MCF 10A (cell line): Measurements from ENCODE around the gene LSM14A. TPM values are rescaled to one million over a fixed set of nuclear protein-coding genes. Genes with fewer than 3 reads are reported as not detected.

ENCODE experiments used
- BruUV-seq: library from RNA; stranded (reverse); fragments of 400-500 nt; replicated peaks from 2 replicates; lab custom pipeline; 2021; lab: Mats Ljungman, UMichigan
- CTCF ChIA-PET: fragments of 300-600 bp; sonication (Branson Sonifier 250); formaldehyde crosslinking; extraction: SDS; loops from one replicate; lab custom pipeline; 2021; ENCODE audit warnings: antibody characterized with exemption, inconsistent platforms; lab: Yijun Ruan, JAX
- POLR2A ChIA-PET: fragments of 300-600, 350-650 bp; sonication (Branson Sonifier 250); formaldehyde crosslinking; extraction: SDS; loops from one replicate; lab custom pipeline; 2020; ENCODE audit warnings: antibody characterized with exemption, inconsistent platforms; lab: Yijun Ruan, JAX
- DNase-seq: peaks from one replicate; pipeline ENCODE4 v3.0.0-alpha.2; 2018; ENCODE audit not compliant: unreplicated experiment
- H3K27ac Mint-ChIP-seq: one replicate; pipeline ENCODE4 v1.8.0; 2022; ENCODE audit warnings: mild to moderate bottlenecking, low read depth, mixed read lengths; ENCODE audit not compliant: unreplicated experiment
- H3K27me3 Mint-ChIP-seq: one replicate; pipeline ENCODE4 v1.8.0; 2022; ENCODE audit warnings: mixed read lengths; ENCODE audit not compliant: insufficient read depth, unreplicated experiment
- H3K36me3 Mint-ChIP-seq: one replicate; pipeline ENCODE4 v1.8.0; 2022; ENCODE audit warnings: mild to moderate bottlenecking, moderate library complexity, mixed read lengths; ENCODE audit not compliant: insufficient read depth, unreplicated experiment
- H3K4me1 Mint-ChIP-seq: one replicate; pipeline ENCODE4 v1.8.0; 2022; ENCODE audit warnings: mixed read lengths; ENCODE audit not compliant: insufficient read depth, unreplicated experiment
- H3K4me3 Mint-ChIP-seq: one replicate; pipeline ENCODE4 v1.8.0; 2022; ENCODE audit warnings: mild to moderate bottlenecking, moderate library complexity, mixed read lengths; ENCODE audit not compliant: unreplicated experiment
- H3K9me3 Mint-ChIP-seq: one replicate; pipeline ENCODE4 v1.8.0; 2022; ENCODE audit warnings: mixed read lengths; ENCODE audit not compliant: unreplicated experiment
- CTCF ChIP-seq: fragments of 200-600 bp; IDR thresholded peaks from one replicate; pipeline ENCODE4 v1.8.0; 2022; ENCODE audit warnings: antibody characterized with exemption, mild to moderate bottlenecking; ENCODE audit not compliant: unreplicated experiment
- intact Hi-C: fragments of 100-400 bp; cut with micrococcal nuclease; formaldehyde crosslinking; loops from 2 replicates; pipeline ENCODE4 v1.14.1; 2022
- total RNA-seq: library from RNA; stranded (reverse); gene quantifications from 2 replicates; pipeline ENCODE4 v1.2.3, GENCODE V29; 2022

LSM14A gene
- total RNA-seq, 1 experiment from 2014 or later, result 100 TPM

- Mint-ChIP-seq H3K36me3 (peaks cover 88% of the 10 kb centered on the region), H3K4me1 (peaks cover 8% of the 10 kb centered on the region), H3K27ac (no peak overlapping the region), H3K9me3 (no peaks in the 10 kb centered on the region), H3K4me3 (no peak overlapping the region), H3K27me3 (no peaks in the 10 kb centered on the region)
- TF ChIP-seq CTCF, result no peak
- CTCF ChIA-PET, result interaction anchor here (1.0 to 3.5 kb wide), 5 partner anchors 9 to 194 kb away, joined by 3 to 21 read pairs (median 8); no protein-coding TSS in a partner anchor
- DNase-seq, result no peak
- POLR2A ChIA-PET, result no interaction called here
- BruUV-seq, result no TSS peak
- intact Hi-C loops, result no loop called here
Measured at GRCh38 chr19:34218818-34219164, 46.5 kb downstream of the LSM14A start.

GRCh38 chr19:34220472-34221063, 48.3 kb downstream of the LSM14A start:
- TF ChIP-seq CTCF, result peak; percentile 62
- intact Hi-C loops, result loop anchor here (1.0 to 2.0 kb wide), 2 partner anchors 48 to 99 kb away; partner anchors contain the start of gene LSM14A
- ChIA-PET POLR2A (no interaction called here), CTCF (interaction anchor here (0.5 to 3.5 kb wide), 30 partner anchors 8 to 1062 kb away, joined by 3 to 21 read pairs (median 4); no protein-coding TSS in a partner anchor)
- no TSS peak for BruUV-seq
- Mint-ChIP-seq H3K36me3 (peaks cover 94% of the 10 kb centered on the region), H3K27ac (no peak overlapping the region), H3K4me3 (no peak overlapping the region), H3K4me1 (peaks cover 17% of the 10 kb centered on the region), H3K9me3 (no peaks in the 10 kb centered on the region), H3K27me3 (no peaks in the 10 kb centered on the region)
- DNase-seq, result peak; percentile 77

GRCh38 chr19:34222386-34222785, 50.1 kb downstream of the LSM14A start:
- intact Hi-C loops, result no loop called here
- H3K36me3 Mint-ChIP-seq, result peaks cover 97% of the 10 kb centered on the region
- H3K4me3 Mint-ChIP-seq, result no peak overlapping the region
- ChIA-PET POLR2A (interaction anchor here (1.1 kb wide), 1 partner anchor 10 kb away, joined by 3 read pairs; no protein-coding TSS in a partner anchor), CTCF (interaction anchor here (0.5 to 3.5 kb wide), 14 partner anchors 8 to 444 kb away, joined by 3 to 21 read pairs (median 4); no protein-coding TSS in a partner anchor)
- no peak for DNase-seq
- no peaks in the 10 kb centered on the region for H3K27me3 Mint-ChIP-seq
- no peak for TF ChIP-seq CTCF
- no TSS peak for BruUV-seq
- H3K27ac Mint-ChIP-seq, result no peak overlapping the region
- H3K4me1 Mint-ChIP-seq, result peaks cover 17% of the 10 kb centered on the region
- H3K9me3 Mint-ChIP-seq, result no peaks in the 10 kb centered on the region

- ChIA-PET CTCF (interaction anchor here (0.6 to 1.2 kb wide), 5 partner anchors 12 to 848 kb away, joined by 3 to 4 read pairs (median 3); no protein-coding TSS in a partner anchor), POLR2A (interaction anchor here (0.6 to 1.2 kb wide), 2 partner anchors 20 to 109 kb away, joined by 3 read pairs; no protein-coding TSS in a partner anchor)
- Mint-ChIP-seq H3K4me1 (peaks cover 9% of the 10 kb centered on the region), H3K27ac (no peak overlapping the region), H3K4me3 (no peak overlapping the region), H3K9me3 (no peaks in the 10 kb centered on the region), H3K27me3 (no peaks in the 10 kb centered on the region), H3K36me3 (peaks cover 94% of the 10 kb centered on the region)
- intact Hi-C loops, result no loop called here
- BruUV-seq, result no TSS peak
- DNase-seq, result no peak
- no peak for TF ChIP-seq CTCF
Measured at GRCh38 chr19:34224996-34225658, 52.8 kb downstream of the LSM14A start.
